ENCODE data around the gene NAALADL2.
A peak's percentile ranks its signal among the peaks of the same experiment; 100 is the strongest.
"Not testable (repeated sequence)": the region's sequence is repeated elsewhere in the genome, so short reads cannot be mapped to it uniquely, and the experiment has no call there.

Gene NAALADL2

DNA sequence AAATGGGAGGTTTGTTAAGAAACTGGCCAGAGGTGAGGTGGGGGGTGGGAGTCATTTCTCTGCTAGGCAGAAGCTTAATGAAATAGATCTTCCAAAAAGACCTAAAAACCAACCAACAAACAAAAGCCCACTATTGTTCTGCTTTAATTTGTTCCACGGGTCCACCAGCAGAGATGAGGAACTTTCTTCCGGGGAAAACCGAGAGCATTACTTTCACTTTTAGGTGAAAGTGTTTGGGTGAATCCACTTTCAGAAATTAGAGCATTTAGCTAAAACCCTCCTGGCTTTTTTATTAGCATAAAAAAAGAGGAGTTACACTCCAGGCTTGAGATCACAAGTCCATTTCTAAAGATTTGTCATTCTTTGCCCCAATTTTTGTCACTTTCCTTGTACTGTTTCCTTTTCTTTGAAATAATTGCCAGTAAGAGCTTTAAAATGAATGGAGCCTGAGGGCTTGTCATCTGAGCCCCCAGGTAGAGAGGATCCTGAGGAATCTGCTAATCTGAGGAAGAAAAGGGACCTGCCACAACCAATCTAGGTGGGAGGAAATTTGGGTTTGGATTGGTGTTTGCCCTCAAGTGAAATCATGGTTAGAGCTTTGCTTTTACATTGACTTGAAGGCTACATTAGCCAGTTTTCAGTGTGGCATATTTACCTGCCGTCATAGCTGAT, 667.6 kb downstream of the NAALADL2 start:
- DNase-seq = no peak

DNA sequence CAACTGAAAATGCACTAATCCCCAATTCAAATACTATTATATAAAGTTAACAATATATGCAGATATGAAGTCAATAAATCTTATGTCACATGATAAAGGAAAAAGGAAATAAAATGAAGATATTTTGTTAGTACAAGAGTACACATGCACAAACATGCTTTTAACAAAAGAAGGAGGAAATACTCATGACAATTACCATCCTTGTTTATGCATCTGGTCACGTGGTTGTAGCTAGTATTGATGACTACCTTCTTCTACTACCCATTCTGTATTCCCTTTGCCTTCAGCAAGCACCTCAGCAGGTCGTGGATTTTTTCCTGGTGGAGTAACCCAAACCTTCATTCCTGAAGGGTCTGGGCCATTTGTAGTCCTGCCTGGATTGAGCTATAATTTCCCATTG, 669.6 kb downstream of the NAALADL2 start:
- DNase-seq = not testable (repeated sequence)

DNA sequence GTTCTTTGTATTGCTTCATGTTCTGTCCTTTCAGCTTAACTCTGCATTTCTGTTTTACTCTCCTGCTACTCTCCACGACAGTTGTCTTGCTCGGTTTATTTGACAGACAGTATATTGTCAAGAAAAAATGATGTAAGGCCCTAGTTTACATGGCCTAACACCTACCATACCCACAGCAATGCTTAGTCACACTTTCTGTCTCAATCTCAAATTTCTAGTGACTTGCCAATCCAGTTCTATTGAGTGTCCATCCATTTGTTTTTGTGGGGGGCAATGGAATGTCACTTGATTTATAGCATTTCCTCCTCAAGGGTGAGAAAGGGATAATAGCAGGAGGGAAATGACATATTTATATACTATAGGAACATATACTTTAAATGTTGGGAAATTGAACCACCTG, 676.2 kb downstream of the NAALADL2 start:
- peak; percentile 57 for DNase-seq

DNA sequence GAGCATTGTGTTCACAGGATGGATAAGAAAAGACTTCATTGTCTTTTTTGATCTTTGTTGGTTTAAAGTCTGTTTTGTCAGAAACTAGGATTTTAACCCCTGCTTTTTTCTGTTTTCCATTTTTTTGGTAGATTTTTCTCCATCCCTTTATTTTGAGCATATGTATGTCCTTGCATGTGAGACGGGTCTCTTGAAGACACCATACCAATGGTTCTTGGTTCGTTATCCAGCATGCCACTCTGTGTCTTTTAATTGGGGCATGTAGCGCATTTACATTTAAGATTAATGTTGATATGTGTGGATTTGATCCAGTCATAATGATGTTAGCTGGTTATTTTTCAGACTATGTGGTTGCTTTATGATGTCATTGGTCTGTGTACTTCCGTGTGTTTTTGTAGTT, 687.0 kb downstream of the NAALADL2 start:
- no peak for DNase-seq

DNA sequence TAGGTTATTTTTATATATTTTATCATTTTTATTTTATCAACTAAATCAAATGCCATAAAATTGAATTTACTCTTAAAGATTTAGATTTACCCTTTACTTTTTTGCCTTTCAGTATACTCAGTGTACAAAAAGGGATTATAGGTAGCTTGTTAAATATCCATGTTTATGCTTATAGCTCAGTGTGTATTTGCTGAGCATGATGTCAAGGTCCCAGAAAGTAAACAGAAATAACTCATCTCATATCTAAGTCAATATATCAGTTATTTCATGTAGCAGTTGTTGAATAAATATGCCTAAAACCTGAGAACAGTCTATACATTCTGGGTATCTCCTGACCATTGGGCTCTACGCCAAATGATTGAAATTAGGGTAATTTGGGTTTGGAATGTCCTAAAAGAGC, 693.8 kb downstream of the NAALADL2 start:
- no peak for DNase-seq

DNA sequence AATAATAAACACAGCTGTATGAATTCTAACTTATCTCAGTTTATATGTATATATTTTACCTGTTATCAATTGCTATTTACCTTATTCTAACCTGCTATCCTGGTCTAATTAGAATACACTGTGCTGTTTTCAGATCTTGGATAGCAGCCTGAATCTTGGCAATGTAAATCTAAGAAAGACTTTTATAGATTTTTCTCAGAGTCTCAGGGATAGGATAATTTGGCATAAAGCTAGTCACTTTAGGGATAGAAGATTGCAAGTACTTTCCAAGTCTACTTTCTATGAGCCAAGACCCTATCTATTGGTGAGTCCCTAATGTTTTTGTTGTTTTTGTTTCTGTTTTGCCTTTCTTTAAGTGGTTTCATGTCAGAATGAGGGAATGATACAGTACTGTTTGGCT, 695.7 kb downstream of the NAALADL2 start:
- no peak for DNase-seq

DNA sequence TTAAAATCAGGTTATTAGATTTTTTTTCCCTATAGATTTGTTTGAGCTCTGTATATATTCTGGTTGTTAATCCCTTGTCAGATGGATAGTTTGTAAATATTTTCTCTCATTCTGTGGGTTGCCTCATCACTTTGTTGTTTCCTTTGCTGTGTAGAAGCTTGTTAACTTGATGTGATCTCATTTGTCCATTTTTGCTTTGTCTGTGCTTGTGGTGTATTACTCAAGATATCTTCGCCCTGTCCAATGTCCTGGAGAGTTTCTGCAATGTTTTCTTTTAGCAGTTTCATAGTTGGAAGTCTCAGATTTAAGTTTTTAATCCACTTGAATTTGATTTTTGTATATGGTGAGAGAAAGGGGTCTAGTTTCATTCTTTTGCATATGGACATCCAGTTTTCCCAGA, 699.1 kb downstream of the NAALADL2 start:
- DNase-seq = no peak

DNA sequence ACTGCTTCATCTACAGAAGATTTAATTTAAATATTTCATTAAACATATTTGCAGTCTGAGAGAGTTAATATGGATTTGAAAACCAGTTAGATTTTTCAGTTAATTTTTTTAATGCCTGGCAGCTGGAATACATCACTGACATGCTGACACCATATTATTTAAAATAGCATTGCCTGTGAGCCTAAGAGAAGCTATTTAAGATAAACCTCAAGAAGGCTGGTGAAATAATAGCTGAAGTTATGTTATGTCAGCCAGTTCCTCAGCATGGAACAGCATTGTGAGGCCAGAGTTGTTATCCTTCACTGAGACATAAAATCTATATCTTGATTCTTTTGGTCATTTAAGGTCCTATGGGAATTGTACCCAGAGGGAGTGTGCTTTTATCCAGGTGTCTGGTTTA, 705.2 kb downstream of the NAALADL2 start:
- DNase-seq = no peak

DNA sequence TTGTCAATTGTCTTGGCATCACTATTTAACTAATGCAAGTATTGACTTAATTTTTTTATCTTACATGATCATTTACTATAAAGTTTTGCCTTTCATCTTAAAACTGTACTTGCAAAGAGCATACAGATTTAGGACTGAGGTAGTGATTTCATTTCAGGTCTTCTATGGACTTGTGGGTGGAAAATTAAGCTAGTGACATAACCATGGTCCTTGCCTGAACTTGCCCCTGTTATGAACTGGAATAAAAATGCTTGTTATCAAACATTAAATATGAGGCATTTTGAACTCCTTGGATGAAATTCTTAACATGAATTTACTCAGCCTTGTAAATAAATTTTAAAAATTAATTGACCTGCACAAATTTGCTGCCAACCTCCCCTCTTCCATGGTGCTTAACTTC, 712.0 kb downstream of the NAALADL2 start:
- DNase-seq = no peak

DNA sequence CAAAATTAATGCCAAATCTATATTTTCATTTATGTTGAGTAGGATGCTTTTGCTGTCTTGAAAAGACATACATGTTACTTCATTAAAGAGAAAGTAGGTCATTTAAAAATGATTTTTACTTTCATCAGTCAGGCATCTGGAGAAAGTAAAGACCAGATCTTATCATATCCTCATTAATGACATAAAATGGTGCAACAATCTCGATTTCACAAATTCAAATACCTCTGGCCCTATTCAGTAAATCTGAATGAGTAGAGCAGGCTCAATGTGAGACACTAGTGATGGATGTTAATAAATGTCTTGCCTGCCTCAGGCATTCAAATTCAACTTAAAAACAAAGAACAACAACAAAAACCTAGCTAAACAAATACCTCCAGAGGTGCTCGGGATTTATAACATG, 714.1 kb downstream of the NAALADL2 start:
- DNase-seq = no peak

DNA sequence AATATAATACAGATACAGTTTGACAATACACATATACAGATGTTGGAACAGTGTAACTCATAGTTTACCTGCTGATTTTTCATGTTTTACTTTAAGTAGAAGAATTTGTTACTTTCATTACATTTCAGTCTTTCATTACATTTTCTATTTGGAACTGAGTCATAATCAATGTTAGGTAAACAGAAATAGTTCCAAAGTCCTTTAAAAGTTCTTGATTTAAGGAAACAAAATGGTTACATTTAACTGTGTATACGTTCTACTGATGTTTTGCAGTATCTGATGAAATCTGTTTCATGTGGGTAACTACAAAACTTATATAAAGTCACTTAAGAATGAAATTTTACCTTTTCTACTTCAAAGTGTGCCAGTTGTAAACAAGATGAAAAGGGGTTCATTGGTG, 721.2 kb downstream of the NAALADL2 start:
- no peak for DNase-seq

DNA sequence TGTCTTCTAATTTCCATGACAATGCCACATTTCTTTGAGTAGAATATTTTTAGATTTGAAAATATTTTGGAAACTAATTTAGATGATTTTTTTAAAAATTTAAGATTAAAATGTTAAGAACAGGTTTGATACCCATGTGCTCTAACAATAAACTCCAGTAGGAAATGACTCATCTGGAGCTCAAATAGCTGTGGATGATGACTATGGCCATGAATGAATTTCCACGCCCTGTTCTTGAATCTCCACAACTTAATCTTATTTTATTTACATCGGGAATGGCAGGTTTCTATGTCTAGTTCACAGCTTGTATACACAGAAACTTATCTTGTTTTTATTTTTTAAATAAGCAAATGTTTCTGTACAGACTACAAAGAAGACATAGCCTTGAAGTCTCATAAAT, 726.8 kb downstream of the NAALADL2 start:
- DNase-seq = no peak

DNA sequence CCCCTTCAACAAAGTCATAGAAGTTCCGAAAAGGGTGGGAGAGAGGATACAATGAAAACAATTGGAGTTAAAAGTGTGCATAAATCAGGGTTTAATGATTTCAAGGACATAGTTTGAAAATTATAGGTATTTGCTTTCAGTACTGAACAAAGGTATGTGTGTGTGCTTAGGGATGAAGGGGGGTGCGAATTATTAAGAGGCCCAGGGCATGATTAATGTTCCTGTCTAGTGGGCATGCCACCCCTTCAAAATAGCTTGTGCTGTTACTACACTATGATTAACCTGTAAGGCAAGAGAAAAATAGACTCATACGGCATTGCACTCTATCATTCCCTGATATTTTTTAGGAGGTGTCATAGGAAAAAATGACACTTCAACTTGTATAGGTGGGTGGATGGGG, 731.6 kb downstream of the NAALADL2 start:
- no peak for DNase-seq

DNA sequence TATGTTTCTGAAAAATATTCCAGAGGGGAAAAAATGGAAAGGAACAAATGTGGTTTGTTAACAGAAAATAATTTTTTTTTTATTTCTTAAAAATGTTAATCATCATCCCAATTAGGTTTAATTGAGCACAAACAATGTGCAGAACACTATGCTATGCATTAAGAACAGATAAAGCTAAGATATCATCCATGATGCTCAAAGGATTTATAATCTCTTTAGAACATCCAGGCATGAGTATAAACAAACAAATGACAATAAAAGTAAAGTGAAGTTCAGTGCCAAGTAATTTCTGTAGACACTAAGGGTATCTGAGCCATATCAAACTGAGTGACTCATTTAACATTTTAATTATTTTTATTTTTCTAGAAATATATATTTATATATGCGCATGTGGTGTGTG, 732.2 kb downstream of the NAALADL2 start:
- no peak for DNase-seq

DNA sequence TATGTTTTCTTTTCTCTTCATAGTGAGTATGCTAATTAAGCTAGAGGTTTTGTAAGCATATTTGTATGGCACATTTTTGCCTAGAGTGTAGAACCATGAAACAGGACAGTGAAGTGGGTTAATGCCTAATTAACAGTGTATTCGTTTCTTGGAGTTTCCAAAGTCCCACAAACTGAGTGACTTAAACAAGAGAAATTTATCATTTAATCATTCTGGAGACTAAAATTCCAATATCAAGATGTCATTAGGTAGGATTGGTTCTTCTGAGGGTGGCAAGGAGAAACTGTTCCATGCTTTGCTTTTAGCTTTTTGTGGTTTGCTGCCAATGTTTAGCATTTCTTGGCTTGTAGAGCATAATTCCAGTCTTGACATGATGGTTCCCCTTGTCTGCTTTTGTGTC, 734.2 kb downstream of the NAALADL2 start:
- DNase-seq = no peak

DNA sequence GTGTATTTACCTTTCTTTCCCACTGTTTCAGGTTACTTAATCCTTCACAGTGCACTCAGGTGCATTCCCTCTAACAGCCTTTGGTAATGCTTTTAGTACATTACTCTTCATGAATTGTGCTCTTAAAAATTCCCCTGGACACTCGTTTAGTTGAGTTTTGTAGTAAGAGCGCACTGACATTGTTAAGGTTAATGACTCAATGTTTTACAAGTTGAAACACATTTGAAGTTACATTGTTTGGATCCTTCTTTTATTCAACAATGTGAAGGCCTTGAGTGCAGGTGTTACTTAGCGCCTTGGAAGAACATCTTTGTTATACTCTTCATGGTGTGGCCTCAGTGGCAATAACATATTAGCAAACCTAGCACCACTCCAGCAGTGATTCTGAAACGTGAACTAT, 739.6 kb downstream of the NAALADL2 start:
- DNase-seq = no peak

DNA sequence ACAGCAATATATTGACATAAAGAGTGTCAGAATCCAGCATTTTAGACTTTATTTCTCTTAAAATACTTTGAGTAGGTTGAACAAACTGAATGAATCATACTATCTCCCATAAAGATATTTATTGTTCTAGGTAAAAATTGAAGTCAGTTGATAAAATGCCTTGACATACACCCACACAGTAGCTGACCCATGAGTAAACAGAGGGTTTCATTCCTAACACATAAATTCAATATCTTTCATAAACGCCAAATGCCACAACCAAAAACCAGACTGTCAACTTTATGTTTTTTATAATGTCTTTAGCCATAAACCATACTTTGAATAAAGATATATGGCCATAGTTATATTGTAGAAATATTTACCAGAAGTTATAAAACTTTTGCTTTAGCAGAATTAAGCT, 742.4 kb downstream of the NAALADL2 start:
- DNase-seq = no peak

DNA sequence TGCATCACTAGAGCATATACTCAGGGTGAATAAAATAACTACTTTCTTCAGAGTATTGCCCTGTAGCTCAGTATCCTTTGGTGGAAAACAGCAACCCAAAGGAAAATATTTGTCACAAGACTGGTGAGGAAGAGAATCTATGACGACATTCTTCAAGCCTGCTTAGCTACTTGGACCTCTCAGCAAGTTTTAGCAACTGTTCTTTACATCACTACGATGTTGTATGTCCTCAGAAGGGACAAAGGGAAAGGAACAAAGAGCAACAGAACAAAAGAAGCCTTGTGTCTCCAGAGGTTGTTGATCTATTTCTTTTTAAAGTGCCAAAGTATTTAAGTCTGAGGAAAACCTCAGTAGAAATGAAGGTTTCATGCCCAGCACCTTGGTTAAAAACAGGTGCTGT, 746.7 kb downstream of the NAALADL2 start:
- no peak for DNase-seq

DNA sequence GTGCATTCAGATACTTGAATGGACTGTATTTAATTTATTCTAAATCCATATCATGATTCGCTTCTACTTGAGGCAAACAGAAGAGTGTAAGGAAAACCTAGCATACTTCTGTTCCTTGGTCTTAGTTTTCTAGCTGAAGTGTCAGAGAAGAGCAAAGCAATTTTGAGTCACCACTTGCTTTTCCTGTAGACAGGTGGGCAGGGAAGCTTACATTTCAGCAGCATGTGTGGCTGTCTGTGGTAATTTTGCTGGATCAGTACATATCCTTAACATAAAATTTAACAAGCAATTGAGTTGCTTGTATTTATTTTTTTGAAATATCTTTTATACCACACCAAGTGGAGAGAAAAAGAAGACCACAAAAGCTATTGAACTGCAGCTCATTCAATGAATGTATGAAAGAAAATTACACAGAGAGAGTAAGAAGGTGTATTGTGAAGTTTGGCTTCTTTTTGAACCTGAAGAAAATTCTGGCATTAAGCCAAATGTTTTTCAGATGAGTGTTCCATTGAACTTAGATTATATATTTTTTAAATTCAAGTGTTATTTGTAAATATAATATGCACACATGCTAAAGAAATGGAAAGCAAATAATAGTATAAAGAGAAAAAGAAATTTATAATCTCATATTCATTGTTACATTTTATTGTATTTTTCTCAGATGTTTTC, 747.6 kb downstream of the NAALADL2 start:
- DNase-seq = peak; percentile 32

DNA sequence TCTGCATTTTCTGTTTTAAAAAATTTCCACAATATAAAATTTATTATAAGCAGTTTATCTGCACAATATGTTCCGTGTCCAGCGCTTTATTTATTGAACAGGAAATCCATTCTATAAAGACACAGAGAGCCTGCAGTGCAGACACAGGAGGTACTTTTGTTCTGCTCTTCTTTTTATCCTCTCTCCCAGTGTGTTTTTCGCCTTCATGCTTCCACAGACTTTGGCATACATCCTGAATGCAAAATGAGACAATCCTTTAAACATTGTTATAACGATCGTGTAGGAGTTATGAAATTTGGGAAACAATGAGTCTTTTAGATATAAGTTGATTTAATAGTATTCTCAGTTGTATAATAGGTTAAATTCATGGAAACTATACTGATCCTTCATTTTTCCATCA, 749.2 kb downstream of the NAALADL2 start:
- DNase-seq = no peak

DNA sequence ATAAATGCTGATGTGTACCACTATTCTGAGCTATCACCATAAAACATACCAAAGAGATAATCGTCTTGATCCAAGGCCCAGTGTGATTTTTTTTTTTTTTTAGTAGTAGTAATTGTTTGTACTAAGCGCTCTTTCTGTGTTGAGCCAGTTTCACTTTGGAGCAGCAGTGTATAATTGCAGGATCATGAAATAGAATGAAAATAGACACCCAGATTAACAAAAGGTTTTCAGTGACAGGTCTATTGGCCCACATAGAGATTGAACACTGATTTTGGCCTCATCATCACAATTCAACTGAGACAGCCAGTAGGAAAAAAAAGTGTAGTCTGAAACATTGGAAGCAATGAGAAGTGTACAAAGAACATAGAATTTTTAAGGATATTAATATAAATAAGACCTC, 749.8 kb downstream of the NAALADL2 start:
- DNase-seq = no peak

DNA sequence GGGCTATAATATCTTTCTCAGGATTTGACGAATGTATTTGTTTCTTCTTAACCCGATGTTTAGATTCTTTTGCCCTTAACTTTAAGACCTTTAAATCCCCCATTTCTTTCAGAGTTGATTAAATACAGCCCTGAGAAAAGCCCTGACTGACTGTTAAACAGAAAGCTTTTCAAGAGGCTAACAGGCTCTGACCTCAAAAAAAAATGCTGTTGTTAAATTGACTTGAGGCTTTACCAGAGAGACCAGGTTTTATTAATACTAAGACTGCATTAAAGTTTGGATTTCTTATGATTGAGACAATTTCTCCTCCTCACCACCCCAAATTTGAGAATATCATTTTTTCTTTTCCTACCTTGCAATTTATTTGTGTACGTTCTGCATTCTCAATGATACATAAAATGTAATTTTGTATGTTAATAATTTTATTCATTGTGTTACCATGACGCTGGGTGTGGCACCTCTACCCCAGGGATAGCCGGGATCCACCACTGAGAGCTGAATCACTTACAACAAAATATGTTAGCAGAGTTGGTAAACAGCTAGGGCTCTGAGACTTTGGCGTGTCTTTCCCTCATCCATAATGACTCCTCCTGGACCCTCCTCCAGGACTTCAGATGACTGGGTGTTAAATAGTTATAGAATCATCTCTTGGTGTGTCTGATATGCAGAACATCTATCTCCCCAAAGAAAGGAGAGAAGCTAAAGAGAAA, 753.5 kb downstream of the NAALADL2 start:
- DNase-seq = no peak

DNA sequence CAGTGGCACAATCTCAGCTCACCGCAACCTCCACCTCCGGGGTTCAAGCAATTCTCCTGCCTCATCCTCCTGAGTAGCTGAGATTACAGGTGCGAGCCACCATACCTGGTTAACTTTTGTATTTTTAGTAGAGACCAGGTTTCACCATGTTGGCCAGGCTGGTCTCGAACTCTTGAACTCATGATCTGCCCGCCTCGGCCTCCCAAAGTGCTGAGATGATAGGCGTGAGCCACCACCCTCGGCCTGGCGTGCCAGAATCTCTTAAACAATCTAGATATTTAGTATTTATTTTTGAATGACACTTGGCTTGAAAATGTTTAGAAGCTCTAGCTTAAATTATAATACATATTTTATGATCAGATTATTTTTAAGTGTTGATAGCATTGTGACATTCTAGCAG, 755.0 kb downstream of the NAALADL2 start:
- not testable (repeated sequence) for DNase-seq

DNA sequence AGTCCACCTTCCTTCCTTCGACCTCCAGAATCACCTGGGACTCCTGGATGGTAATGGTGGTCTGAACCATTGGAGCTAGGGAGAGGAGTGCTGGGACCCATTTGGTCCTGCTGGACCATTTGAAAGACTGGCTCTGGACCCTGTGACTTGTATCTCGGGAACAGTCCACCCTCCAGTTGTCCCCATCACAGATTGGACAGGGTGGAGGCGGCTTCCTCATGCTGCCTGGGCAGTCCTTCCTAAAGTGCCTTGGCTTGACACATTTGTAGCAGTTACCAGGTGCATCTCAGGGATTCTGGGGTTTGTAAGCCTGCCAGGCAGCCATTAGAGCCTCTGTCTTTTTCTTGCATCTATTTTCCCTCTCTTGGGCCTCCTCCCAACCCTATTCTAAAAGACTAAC, 758.1 kb downstream of the NAALADL2 start:
- no peak for DNase-seq
